ENCODE data around the gene LRRFIP2.

DNA sequence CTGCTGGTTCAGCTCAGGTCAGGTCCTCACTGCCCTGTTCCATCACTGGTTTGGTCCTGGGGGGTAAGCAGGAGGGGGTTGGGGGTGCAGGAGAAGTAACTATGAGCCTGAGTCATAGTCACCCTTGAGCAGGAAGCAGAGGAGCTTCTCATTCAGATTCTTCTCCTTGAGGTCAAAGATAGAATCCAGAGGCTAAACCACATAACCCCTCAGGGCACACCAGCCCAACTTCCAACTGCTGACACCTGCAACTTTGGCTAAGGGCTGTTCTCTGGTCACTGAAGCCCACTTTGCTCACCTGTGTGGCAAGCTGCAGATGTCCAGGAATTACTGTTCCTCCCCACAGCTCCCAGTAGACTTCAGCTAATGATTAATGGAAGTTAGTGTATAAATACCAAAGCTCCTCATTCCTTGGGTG lies 48.8 kb upstream of the LRRFIP2 start:
- TF ChIP-seq, protein P1, sequence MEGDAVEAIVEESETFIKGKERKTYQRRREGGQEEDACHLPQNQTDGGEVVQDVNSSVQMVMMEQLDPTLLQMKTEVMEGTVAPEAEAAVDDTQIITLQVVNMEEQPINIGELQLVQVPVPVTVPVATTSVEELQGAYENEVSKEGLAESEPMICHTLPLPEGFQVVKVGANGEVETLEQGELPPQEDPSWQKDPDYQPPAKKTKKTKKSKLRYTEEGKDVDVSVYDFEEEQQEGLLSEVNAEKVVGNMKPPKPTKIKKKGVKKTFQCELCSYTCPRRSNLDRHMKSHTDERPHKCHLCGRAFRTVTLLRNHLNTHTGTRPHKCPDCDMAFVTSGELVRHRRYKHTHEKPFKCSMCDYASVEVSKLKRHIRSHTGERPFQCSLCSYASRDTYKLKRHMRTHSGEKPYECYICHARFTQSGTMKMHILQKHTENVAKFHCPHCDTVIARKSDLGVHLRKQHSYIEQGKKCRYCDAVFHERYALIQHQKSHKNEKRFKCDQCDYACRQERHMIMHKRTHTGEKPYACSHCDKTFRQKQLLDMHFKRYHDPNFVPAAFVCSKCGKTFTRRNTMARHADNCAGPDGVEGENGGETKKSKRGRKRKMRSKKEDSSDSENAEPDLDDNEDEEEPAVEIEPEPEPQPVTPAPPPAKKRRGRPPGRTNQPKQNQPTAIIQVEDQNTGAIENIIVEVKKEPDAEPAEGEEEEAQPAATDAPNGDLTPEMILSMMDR (IDR thresholded peaks at IDR 0.05): no peak
- TF ChIP-seq EP300 (IDR thresholded peaks at IDR 0.05) (no peak), POLR2A (IDR thresholded peaks at IDR 0.05) (no peak)
